ENCODE results near the gene FAM24B. TPM values are rescaled to one million over a fixed set of nuclear protein-coding genes. Genes with fewer than 3 reads are reported as not detected.

Gene FAM24B
- total RNA-seq, 1 donor from 2014 or later: not detected

- TF ChIP-seq POLR2A (IDR thresholded peaks at IDR 0.05): no peak
- no peak for DNase-seq (ENCODE audit: extremely low spot score in 2 of 2)
- Histone ChIP-seq H3K4me1 (no peaks in the 10 kb centered on the region), H3K9me3 (no peaks in the 10 kb centered on the region), H3K27ac (no peak overlapping the region), H3K36me3 (no peaks in the 10 kb centered on the region), H3K4me3 (no peak overlapping the region), H3K27me3 (no peaks in the 10 kb centered on the region)
- intact Hi-C loops (cut with DNase I): no loop called here
These were observed 52.1 kb downstream of the FAM24B start for GRCh38 chr10:122827302-122827701.

GRCh38 chr10:122822973-122823690, 56.2 kb downstream of the FAM24B start:
- Histone ChIP-seq H3K9me3 (no peaks in the 10 kb centered on the region), H3K27me3 (no peaks in the 10 kb centered on the region), H3K36me3 (no peaks in the 10 kb centered on the region), H3K4me3 (no peak overlapping the region), H3K27ac (no peak overlapping the region), H3K4me1 (no peaks in the 10 kb centered on the region)
- TF ChIP-seq POLR2A (IDR thresholded peaks at IDR 0.05) (no peak), POLR2AphosphoS5 (IDR thresholded peaks at IDR 0.05; ENCODE audit: insufficient read depth in 1 of 2, low read depth in 1 of 2) (no peak)
- TF ChIP-seq, protein P1, sequence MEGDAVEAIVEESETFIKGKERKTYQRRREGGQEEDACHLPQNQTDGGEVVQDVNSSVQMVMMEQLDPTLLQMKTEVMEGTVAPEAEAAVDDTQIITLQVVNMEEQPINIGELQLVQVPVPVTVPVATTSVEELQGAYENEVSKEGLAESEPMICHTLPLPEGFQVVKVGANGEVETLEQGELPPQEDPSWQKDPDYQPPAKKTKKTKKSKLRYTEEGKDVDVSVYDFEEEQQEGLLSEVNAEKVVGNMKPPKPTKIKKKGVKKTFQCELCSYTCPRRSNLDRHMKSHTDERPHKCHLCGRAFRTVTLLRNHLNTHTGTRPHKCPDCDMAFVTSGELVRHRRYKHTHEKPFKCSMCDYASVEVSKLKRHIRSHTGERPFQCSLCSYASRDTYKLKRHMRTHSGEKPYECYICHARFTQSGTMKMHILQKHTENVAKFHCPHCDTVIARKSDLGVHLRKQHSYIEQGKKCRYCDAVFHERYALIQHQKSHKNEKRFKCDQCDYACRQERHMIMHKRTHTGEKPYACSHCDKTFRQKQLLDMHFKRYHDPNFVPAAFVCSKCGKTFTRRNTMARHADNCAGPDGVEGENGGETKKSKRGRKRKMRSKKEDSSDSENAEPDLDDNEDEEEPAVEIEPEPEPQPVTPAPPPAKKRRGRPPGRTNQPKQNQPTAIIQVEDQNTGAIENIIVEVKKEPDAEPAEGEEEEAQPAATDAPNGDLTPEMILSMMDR (IDR thresholded peaks at IDR 0.05): no peak
- no peak for DNase-seq (ENCODE audit: extremely low spot score in 2 of 2)
- intact Hi-C loops (cut with DNase I): no loop called here

DNA sequence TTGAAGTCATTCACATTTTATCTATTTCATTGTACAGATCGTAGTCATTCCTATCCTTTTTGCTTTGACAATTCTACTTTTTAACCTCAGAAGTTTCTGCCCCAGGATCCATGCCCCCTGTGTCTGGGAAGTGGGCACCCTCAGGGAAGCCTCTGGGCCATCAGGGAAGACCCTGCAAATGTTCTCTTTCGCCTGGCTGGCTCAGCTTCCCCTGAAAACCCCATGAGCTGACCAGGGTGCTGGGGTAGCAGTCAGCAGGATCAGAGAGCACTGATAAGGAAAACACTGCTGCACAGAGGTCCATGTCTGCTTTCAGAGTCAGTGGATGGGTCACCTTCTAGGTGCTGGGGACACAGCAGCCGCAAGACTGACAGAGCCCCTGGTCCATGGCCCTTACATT, 57.6 kb downstream of the FAM24B start:
- H3K9me3 ChIP-seq: no peaks in the 10 kb centered on the region
- H3K4me1 ChIP-seq: no peaks in the 10 kb centered on the region
- H3K27ac ChIP-seq: no peak overlapping the region
- H3K27me3 ChIP-seq: no peaks in the 10 kb centered on the region
- H3K36me3 ChIP-seq: no peaks in the 10 kb centered on the region
- no peak for TF ChIP-seq POLR2AphosphoS5 (IDR thresholded peaks at IDR 0.05; ENCODE audit: insufficient read depth in 1 of 2, low read depth in 1 of 2)
- TF ChIP-seq, protein P1 (IDR thresholded peaks at IDR 0.05): no peak
- no peak for TF ChIP-seq POLR2A (IDR thresholded peaks at IDR 0.05)
- no peak overlapping the region for H3K4me3 ChIP-seq
- intact Hi-C loops (cut with DNase I): no loop called here
- DNase-seq (ENCODE audit: extremely low spot score in 2 of 2): no peak

DNA sequence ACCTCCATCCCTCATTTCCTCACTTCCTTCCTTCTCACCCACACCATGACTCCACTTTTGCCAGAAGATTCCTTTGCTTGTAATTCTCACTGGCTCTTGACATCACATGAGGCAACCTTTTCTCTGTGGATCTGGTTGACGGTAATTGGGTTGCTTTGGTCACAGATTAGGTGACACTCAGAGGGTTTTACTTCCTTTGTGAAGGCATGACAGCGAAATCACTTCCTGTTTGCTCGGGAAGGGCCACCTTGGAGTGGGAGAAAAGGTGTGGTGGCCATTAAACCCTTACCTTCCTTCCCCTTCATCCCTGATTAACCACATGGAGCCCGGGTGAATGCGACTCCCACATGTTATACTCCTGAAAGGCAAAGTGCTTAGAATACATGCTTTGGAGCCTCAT, 63.9 kb downstream of the FAM24B start:
- H3K9me3 ChIP-seq: no peaks in the 10 kb centered on the region
- no peaks in the 10 kb centered on the region for H3K27me3 ChIP-seq
- intact Hi-C loops (cut with DNase I): no loop called here
- DNase-seq (ENCODE audit: extremely low spot score in 2 of 2): no peak
- no peaks in the 10 kb centered on the region for H3K36me3 ChIP-seq
- no peak overlapping the region for H3K4me3 ChIP-seq
- H3K4me1 ChIP-seq: no peaks in the 10 kb centered on the region
- TF ChIP-seq, protein P1 (IDR thresholded peaks at IDR 0.05): no peak
- TF ChIP-seq POLR2AphosphoS5 (IDR thresholded peaks at IDR 0.05; ENCODE audit: insufficient read depth in 1 of 2, low read depth in 1 of 2) (no peak), POLR2A (IDR thresholded peaks at IDR 0.05) (no peak)
- H3K27ac ChIP-seq: no peak overlapping the region

GRCh38 chr10:122814493-122814892, 64.9 kb downstream of the FAM24B start:
- no peak for DNase-seq (ENCODE audit: extremely low spot score in 2 of 2)
- H3K36me3 ChIP-seq: no peaks in the 10 kb centered on the region
- H3K27me3 ChIP-seq: no peaks in the 10 kb centered on the region
- no peak overlapping the region for H3K27ac ChIP-seq
- TF ChIP-seq POLR2A (IDR thresholded peaks at IDR 0.05): no peak
- no peak for TF ChIP-seq POLR2AphosphoS5 (IDR thresholded peaks at IDR 0.05; ENCODE audit: insufficient read depth in 1 of 2, low read depth in 1 of 2)
- TF ChIP-seq, protein P1 (IDR thresholded peaks at IDR 0.05): no peak
- intact Hi-C loops (cut with DNase I): no loop called here
- no peaks in the 10 kb centered on the region for H3K4me1 ChIP-seq
- H3K9me3 ChIP-seq: no peaks in the 10 kb centered on the region
- H3K4me3 ChIP-seq: no peak overlapping the region
